ENCODE results near the gene CRPPA. TPM values are rescaled to one million over a fixed set of nuclear protein-coding genes. Genes with fewer than 3 reads are reported as not detected.

CRPPA gene
- total and polyA plus RNA-seq, 10 of the 15 experiments (the other 5 are each of a cell fraction or from before 2014, with no cell fraction given) = not detected

GRCh38 chr7:16430133-16430532, 8.8 kb upstream of the CRPPA start (continued):
- TF ChIP-seq CUX1 (IDR thresholded peaks at IDR 0.05; ENCODE audit: insufficient replicate concordance, low read depth, low read length) (no peak), SREBF2 (IDR thresholded peaks at IDR 0.05; ENCODE audit: low read length) (no peak), SMAD5 (IDR thresholded peaks at IDR 0.05; ENCODE audit: low read depth) (no peak)

GRCh38 chr7:16428672-16429071, 7.3 kb upstream of the CRPPA start:
- no peaks in the 10 kb centered on the region for H3K27me3 ChIP-seq (replicated peaks in 1 of 2; ENCODE audit: control insufficient read depth in 2 of 2, insufficient read depth in 2 of 2, low read length in 1 of 2)
- ATAC-seq = no peak
- H3K79me2 ChIP-seq (ENCODE audit: control insufficient read depth, insufficient read depth, low read length) = no peaks in the 10 kb centered on the region
- intact Hi-C loops (cut with micrococcal nuclease; ENCODE audit: unreplicated experiment) = no loop called here
- no peak overlapping the region for H3K9ac ChIP-seq (ENCODE audit: control insufficient read depth, insufficient read depth, low read length)
- no TSS peak for BruUV-seq (replicated peaks)
- POLR2A ChIA-PET = no interaction called here
- no peak for TF ChIP-seq USF1 (IDR thresholded peaks at IDR 0.05; ENCODE audit: borderline replicate concordance, extremely low read length, insufficient read depth, low read depth, low read length)
- no peak for TF ChIP-seq USF2 (IDR thresholded peaks at IDR 0.05; ENCODE audit: borderline replicate concordance, low read depth, low read length)
- TF ChIP-seq NR2F1 (conservative IDR thresholded peaks at IDR 0.05) = no peak
- TF ChIP-seq JUNB (IDR thresholded peaks at IDR 0.05) = no peak
- no peaks in the 10 kb centered on the region for H3K36me3 ChIP-seq (ENCODE audit: control insufficient read depth in 2 of 2, insufficient read depth in 2 of 2, low read length in 1 of 2)
- no peak overlapping the region for H3K4me3 ChIP-seq
- FAIRE-seq = no peak
- in situ Hi-C loops (cut with MboI) = no loop called here
- SMC1A ChIA-PET (ENCODE audit: uncharacterized antibody, unreplicated experiment) = interaction anchor here (0.6 kb wide), 1 partner anchor 1334 kb away, joined by 3 read pairs; no protein-coding TSS in a partner anchor
- no peak overlapping the region for H2AFZ ChIP-seq (ENCODE audit: control insufficient read depth, low read depth, low read length)
- DNase-seq (ENCODE audit: low read depth, low spot score) = no peak
- WGBS (ENCODE audit: insufficient coverage, insufficient replicate concordance, low lambda C conversion rate, missing lambda C conversion rate) = 58% methylated on average over 2 of the region's 2 CpGs
- CTCF ChIA-PET = no interaction called here
- no peaks in the 10 kb centered on the region for H3K9me3 ChIP-seq (replicated peaks; ENCODE audit: control insufficient read depth, insufficient read depth, low read length)
- H3K27ac ChIP-seq (ENCODE audit: control insufficient read depth, insufficient read depth) = no peak overlapping the region
- no peaks in the 10 kb centered on the region for H3K4me1 ChIP-seq (ENCODE audit: control insufficient read depth, insufficient read depth, low read length)
- RAD21 ChIA-PET (ENCODE audit: unreplicated experiment) = no interaction called here
- no peaks in the 10 kb centered on the region for H4K20me1 ChIP-seq (ENCODE audit: control insufficient read depth, insufficient read depth)
- H3K4me2 ChIP-seq (ENCODE audit: control insufficient read depth, insufficient read depth) = no peak overlapping the region
